Measurements from ENCODE around the gene GOPC. TPM values are rescaled to one million over a fixed set of nuclear protein-coding genes. Genes with fewer than 3 reads are reported as not detected.

The GOPC gene
- total and polyA plus RNA-seq, 3 experiments from 2014 or later, result 15.5 to 22.0 (median 21.2) TPM

DNA sequence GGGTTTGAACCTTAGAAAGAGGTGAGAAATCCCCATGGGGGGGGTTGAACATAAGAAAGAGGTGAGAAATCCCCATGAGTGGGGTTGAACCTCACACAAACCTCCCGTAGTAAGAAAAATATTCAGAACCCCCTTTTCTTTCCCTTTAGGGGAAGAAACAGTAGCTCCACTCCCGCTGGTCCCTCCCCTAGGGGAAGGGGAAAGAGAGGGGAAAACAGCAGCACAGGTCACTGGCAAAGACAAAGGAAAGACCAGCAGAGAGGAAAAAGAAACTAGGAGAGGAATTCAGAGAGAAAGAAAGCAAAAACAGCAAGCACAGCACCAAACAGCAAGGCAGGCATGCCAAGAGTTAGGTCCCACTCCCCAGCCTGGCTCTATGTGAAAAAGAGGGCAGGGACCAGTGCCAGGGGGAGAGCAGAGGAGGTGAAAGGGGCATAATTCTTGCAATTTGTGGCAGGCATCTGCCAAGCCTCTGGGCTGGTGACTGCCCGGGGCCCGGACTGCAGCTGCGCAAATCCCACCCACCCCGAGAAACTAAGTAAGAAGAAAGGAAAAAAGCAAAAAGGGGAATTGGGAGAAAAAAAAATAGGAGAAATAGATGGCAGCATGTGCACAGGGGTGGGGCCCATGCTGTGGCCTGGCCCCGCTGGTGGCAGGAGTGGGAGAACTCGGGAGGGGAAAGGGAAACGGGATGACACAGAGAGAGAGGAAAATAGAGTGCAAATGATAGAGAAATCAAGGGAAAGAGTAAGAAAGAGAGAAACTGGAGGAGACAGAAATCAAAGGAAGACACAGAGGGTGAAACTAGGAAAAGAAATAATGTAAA is 15.1 kb upstream of the GOPC start:
- peaks cover 0 to 5% of the 10 kb centered on the region in 2 donors for H3K27me3 Mint-ChIP-seq
- no peak for DNase-seq
- ChIA-PET CTCF (no interaction called here), POLR2A (interaction anchor here (0.6 kb wide), 2 partner anchors 22 to 957 kb away, joined by 3 to 4 read pairs; no protein-coding TSS in a partner anchor)
- H3K36me3 Mint-ChIP-seq, result no peaks in the 10 kb centered on the region
- H3K27ac Mint-ChIP-seq, result peak overlapping the region; percentile 59 to 93 (median 78)
- H3K27ac ChIP-seq (ENCODE audit: low read depth, low read length), result no peak overlapping the region
- peak overlapping the region in 3 of 7 donors; percentile 2 to 30 (median 23) for H3K4me3 Mint-ChIP-seq
- peaks cover 0 to 6% (median 4%) of the 10 kb centered on the region in 5 donors for H3K9me3 Mint-ChIP-seq
- no peaks in the 10 kb centered on the region for H3K27me3 ChIP-seq (ENCODE audit: insufficient read depth, low read length, poor library complexity, severe bottlenecking)
- H3K4me3 ChIP-seq (ENCODE audit: low read length), result no peak overlapping the region
- H3K36me3 ChIP-seq (ENCODE audit: insufficient read depth, low read length), result no peaks in the 10 kb centered on the region
- H3K4me1 ChIP-seq (ENCODE audit: insufficient read depth, low read length), result peaks cover 17% of the 10 kb centered on the region
- H3K4me1 Mint-ChIP-seq, result peaks cover 33 to 38% (median 34%) of the 10 kb centered on the region in 3 donors
- H3K9me3 ChIP-seq (ENCODE audit: low read length), result no peaks in the 10 kb centered on the region

DNA sequence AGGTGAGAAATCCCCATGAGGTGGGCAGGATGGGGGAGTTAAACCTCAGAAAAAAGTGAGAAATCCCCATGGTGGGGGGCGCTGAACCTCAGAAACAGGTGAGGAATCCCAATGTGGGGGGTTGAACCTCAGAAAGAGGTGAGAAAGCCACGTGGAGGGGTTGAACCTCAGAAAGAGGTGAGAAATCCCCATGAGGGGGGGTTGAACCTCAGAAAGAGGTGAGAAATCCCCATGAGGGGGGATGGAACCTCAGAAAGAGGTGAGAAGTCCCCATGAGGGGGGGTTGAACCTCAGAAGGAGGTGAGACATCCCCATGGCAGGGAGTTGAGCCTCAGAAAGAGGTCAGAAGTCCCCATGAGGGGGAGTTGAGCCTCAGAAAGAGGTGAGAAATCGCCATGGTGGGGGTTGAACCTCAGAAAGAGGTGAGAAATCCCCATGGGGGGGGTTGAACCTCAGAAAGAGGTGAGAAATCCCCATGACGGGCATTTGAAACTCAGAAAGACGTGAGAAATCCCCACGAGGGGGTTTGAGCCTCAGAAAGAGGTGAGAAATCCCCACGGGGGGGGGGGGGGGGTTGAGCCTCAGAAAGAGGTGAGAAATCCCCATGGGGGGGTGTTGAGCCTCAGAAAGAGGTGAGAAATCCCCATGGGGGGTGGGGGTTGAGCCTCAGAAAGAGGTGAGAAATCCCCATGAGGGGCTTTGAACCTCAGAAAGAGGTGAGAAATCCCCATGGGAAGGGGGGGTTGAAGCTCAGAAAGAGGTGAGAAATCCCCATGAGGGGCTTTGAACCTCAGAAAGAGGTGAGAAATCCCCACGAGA is 14.3 kb upstream of the GOPC start:
- Mint-ChIP-seq H3K4me1 (peaks cover 33 to 38% (median 34%) of the 10 kb centered on the region in 3 donors), H3K4me3 (peak overlapping the region in 4 of 7 donors; percentile 2 to 69 (median 42)), H3K27me3 (peaks cover 3 to 5% of the 10 kb centered on the region in 2 donors), H3K36me3 (no peaks in the 10 kb centered on the region), H3K27ac (peak overlapping the region in 7 of 8 donors; percentile 74 to 93 (median 85)), H3K9me3 (peaks cover 0 to 6% (median 4%) of the 10 kb centered on the region in 5 donors)
- POLR2A ChIA-PET, result no interaction called here
- Histone ChIP-seq H3K9me3 (ENCODE audit: low read length) (no peaks in the 10 kb centered on the region), H3K27me3 (ENCODE audit: insufficient read depth, low read length, poor library complexity, severe bottlenecking) (no peaks in the 10 kb centered on the region), H3K4me3 (ENCODE audit: low read length) (no peak overlapping the region), H3K27ac (ENCODE audit: low read depth, low read length) (no peak overlapping the region), H3K36me3 (ENCODE audit: insufficient read depth, low read length) (no peaks in the 10 kb centered on the region), H3K4me1 (ENCODE audit: insufficient read depth, low read length) (peaks cover 17% of the 10 kb centered on the region)
- DNase-seq, result peak in 4 of 5 donors; percentile 20 to 67 (median 62)
- CTCF ChIA-PET, result no interaction called here

DNA sequence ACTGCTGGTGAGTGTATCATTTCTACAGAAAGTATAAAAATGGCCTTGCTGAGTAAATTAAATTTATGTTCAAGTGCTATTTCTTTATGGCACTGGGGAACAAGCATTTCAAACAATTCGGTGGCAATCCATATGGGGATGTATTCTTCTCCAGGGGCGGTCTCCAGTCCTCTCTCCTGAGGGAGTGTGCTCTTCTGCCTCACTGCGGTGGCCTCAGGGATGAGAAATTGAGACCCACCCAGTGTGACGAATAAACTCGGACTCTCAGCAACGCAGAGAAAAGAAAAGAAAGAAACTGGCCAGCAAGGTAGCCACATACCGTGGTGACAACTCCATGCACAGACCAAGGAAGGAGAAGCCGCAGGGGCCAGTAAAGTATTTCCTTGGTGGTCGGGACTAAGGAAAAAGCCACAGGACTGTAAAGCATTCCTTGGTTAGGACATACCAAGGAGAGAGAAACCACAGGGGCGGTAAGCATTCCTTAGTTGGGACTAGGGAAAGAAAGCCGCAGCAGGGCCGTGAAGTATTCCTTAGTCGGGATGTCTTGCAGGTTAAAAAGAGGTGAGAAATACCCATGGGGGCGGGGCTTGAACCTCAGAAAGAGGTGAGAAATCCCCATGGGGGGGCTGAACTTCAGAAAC is 13.6 kb upstream of the GOPC start:
- ChIA-PET CTCF (interaction anchor here (1.9 kb wide), 1 partner anchor 11 kb away, joined by 4 read pairs; no protein-coding TSS in a partner anchor), POLR2A (no interaction called here)
- Mint-ChIP-seq H3K27ac (peak overlapping the region in 7 of 8 donors; percentile 61 to 85 (median 76)), H3K27me3 (peaks cover 3 to 5% of the 10 kb centered on the region in 2 donors), H3K4me3 (peak overlapping the region in 4 of 7 donors; percentile 2 to 69 (median 42)), H3K4me1 (peaks cover 33 to 38% (median 34%) of the 10 kb centered on the region in 3 donors), H3K9me3 (peaks cover 0 to 6% (median 4%) of the 10 kb centered on the region in 5 donors), H3K36me3 (no peaks in the 10 kb centered on the region)
- Histone ChIP-seq H3K36me3 (ENCODE audit: insufficient read depth, low read length) (no peaks in the 10 kb centered on the region), H3K27ac (ENCODE audit: low read depth, low read length) (no peak overlapping the region), H3K4me3 (ENCODE audit: low read length) (no peak overlapping the region), H3K4me1 (ENCODE audit: insufficient read depth, low read length) (peaks cover 17% of the 10 kb centered on the region), H3K9me3 (ENCODE audit: low read length) (no peaks in the 10 kb centered on the region), H3K27me3 (ENCODE audit: insufficient read depth, low read length, poor library complexity, severe bottlenecking) (no peaks in the 10 kb centered on the region)
- peak in 1 of 5 donors; percentile 19 for DNase-seq

GRCh38 chr6:117613920-117614560 is 11.7 kb upstream of the GOPC start:
- no peaks in the 10 kb centered on the region for H3K27me3 ChIP-seq (ENCODE audit: insufficient read depth, low read length, poor library complexity, severe bottlenecking)
- peaks cover 17% of the 10 kb centered on the region for H3K4me1 ChIP-seq (ENCODE audit: insufficient read depth, low read length)
- POLR2A ChIA-PET, result no interaction called here
- H3K4me3 ChIP-seq (ENCODE audit: low read length), result no peak overlapping the region
- peak overlapping the region; percentile 11 to 70 (median 41) for H3K4me3 Mint-ChIP-seq
- no peaks in the 10 kb centered on the region for H3K36me3 Mint-ChIP-seq
- peaks cover 7 to 15% of the 10 kb centered on the region in 2 donors for H3K27me3 Mint-ChIP-seq
- H3K36me3 ChIP-seq (ENCODE audit: insufficient read depth, low read length), result no peaks in the 10 kb centered on the region
- no peak overlapping the region for H3K27ac ChIP-seq (ENCODE audit: low read depth, low read length)
- H3K9me3 ChIP-seq (ENCODE audit: low read length), result no peaks in the 10 kb centered on the region
- H3K9me3 Mint-ChIP-seq, result peaks cover 0 to 6% (median 4%) of the 10 kb centered on the region in 5 donors
- CTCF ChIA-PET, result interaction anchor here (1.7 to 1.9 kb wide), 2 partner anchors 9 to 10 kb away, joined by 3 to 4 read pairs; no protein-coding TSS in a partner anchor
- peak overlapping the region in 6 of 8 donors; percentile 18 to 84 (median 52) for H3K27ac Mint-ChIP-seq
- peak in 2 of 5 donors; percentile 24 to 43 for DNase-seq
- peaks cover 32 to 38% (median 33%) of the 10 kb centered on the region in 3 donors for H3K4me1 Mint-ChIP-seq

DNA sequence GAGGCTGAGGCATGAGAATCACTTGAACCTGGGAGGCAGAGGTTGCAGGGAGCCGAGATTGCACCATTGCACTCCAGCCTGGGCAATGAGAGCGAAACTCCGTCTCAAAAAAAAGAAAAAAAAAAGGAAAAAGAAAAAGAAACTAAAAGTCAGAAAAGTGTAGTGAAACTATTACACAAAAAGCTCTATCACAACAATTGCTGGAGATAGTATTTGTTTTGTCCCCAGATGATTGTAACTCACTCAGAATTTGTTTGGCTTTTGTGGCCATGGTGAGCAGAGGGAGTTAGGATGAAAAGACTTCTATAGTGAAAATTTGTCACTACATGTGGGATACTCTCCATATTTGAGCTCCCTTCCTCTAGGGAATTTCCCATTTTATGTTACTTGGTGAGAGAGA is 5.2 kb upstream of the GOPC start:
- Mint-ChIP-seq H3K4me1 (peaks cover 8 to 12% (median 11%) of the 10 kb centered on the region in 3 donors), H3K4me3 (no peak overlapping the region), H3K9me3 (no peaks in the 10 kb centered on the region), H3K27ac (no peak overlapping the region), H3K27me3 (peaks cover 1 to 33% of the 10 kb centered on the region in 2 donors), H3K36me3 (peaks cover 0 to 1% (median 0%) of the 10 kb centered on the region in 3 donors)
- Histone ChIP-seq H3K4me1 (ENCODE audit: insufficient read depth, low read length) (peaks cover 7% of the 10 kb centered on the region), H3K4me3 (ENCODE audit: low read length) (no peak overlapping the region), H3K27ac (ENCODE audit: low read depth, low read length) (no peak overlapping the region), H3K9me3 (ENCODE audit: low read length) (no peaks in the 10 kb centered on the region), H3K36me3 (ENCODE audit: insufficient read depth, low read length) (no peaks in the 10 kb centered on the region), H3K27me3 (ENCODE audit: insufficient read depth, low read length, poor library complexity, severe bottlenecking) (no peaks in the 10 kb centered on the region)
- CTCF ChIA-PET, result interaction anchor here (5.0 kb wide), 1 partner anchor 157 kb away, joined by 48 read pairs; no protein-coding TSS in a partner anchor
- DNase-seq, result no peak
- POLR2A ChIA-PET, result interaction anchor here (0.7 kb wide), 1 partner anchor 149 kb away, joined by 3 read pairs; no protein-coding TSS in a partner anchor

DNA sequence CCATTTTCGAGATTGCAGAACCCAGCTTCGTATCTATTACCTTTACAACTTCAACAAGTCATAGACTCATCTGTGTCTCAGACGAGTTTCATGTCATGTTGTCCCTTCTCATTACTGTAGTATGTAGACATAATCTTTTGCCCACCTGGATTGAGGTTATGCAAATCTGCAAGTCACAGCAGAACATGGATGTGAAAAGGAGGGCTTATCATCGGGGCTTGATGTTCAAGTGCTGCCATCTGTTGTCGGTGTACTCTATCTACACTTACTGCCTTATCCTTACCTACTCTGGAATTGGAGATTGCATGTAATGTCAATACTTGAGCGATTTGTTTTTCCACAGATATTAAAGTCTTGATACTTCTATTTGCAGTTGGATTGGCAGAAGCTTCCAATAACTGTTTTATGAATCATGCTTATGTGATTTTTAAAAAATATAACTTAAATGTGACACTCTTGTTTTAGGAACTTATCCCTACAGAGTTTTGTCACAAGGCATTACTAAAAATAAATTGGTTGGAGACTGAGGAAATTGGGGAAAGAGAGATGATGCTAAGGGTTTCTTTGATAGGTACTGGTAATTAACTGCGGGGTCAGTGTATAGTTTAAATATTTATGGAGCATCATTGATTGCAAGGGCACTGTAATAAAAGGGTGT is 3.0 kb upstream of the GOPC start:
- DNase-seq, result peak; percentile 10 to 67 (median 39)
- peak overlapping the region in 1 of 8 donors; percentile 48 for H3K27ac Mint-ChIP-seq
- no peaks in the 10 kb centered on the region for H3K36me3 ChIP-seq (ENCODE audit: insufficient read depth, low read length)
- peaks cover 1 to 25% of the 10 kb centered on the region in 2 donors for H3K27me3 Mint-ChIP-seq
- no peaks in the 10 kb centered on the region for H3K9me3 ChIP-seq (ENCODE audit: low read length)
- CTCF ChIA-PET, result interaction anchor here (0.6 to 5.0 kb wide), 14 partner anchors 9 to 254 kb away, joined by 3 to 48 read pairs (median 4); no protein-coding TSS in a partner anchor
- peaks cover 22 to 28% (median 26%) of the 10 kb centered on the region in 3 donors for H3K4me1 Mint-ChIP-seq
- POLR2A ChIA-PET, result no interaction called here
- H3K4me3 Mint-ChIP-seq, result peak overlapping the region in 3 of 7 donors; percentile 14 to 74 (median 32)
- no peak overlapping the region for H3K4me3 ChIP-seq (ENCODE audit: low read length)
- no peak overlapping the region for H3K27ac ChIP-seq (ENCODE audit: low read depth, low read length)
- H3K4me1 ChIP-seq (ENCODE audit: insufficient read depth, low read length), result peaks cover 13% of the 10 kb centered on the region
- H3K27me3 ChIP-seq (ENCODE audit: insufficient read depth, low read length, poor library complexity, severe bottlenecking), result no peaks in the 10 kb centered on the region
- H3K36me3 Mint-ChIP-seq, result peaks cover 0 to 12% (median 0%) of the 10 kb centered on the region in 3 donors
- H3K9me3 Mint-ChIP-seq, result no peaks in the 10 kb centered on the region

Data from CD8-positive, alpha-beta memory T cell (primary cell).